Ectodermal cell (in vitro differentiated cells): Measurements from ENCODE around the gene GPBP1L1. TPM values are rescaled to one million over a fixed set of nuclear protein-coding genes. Genes with fewer than 3 reads are reported as not detected.
"Not testable (repeated sequence)": the region's sequence is repeated elsewhere in the genome, so short reads cannot be mapped to it uniquely, and the experiment has no call there.

Experiments
- H3K27ac ChIP-seq: 2 replicates; pipeline ENCODE4 v1.7.0; 2013; ENCODE audit warnings: mild to moderate bottlenecking, low read depth, low read length; ENCODE audit not compliant: insufficient read depth, poor library complexity, severe bottlenecking
- H3K27me3 ChIP-seq: 2 replicates; pipeline ENCODE4 v1.7.0; 2013; ENCODE audit warnings: mild to moderate bottlenecking, low read length; ENCODE audit not compliant: insufficient read depth, control insufficient read depth, poor library complexity, severe bottlenecking
- H3K36me3 ChIP-seq: one replicate; pipeline ENCODE4 v1.7.0; 2013; ENCODE audit warnings: low read length; ENCODE audit not compliant: control insufficient read depth, insufficient read depth
- H3K4me1 ChIP-seq: one replicate; pipeline ENCODE4 v1.7.0; 2013; ENCODE audit warnings: low read length; ENCODE audit not compliant: control insufficient read depth, insufficient read depth
- H3K4me3 ChIP-seq: 2 replicates; pipeline ENCODE4 v1.7.0; 2013; ENCODE audit warnings: low read depth, low read length, control low read depth; ENCODE audit not compliant: insufficient read depth
- H3K9me3 ChIP-seq: 2 replicates; pipeline ENCODE4 v1.7.0; 2013; ENCODE audit warnings: mild to moderate bottlenecking, low read length, moderate library complexity; ENCODE audit not compliant: control insufficient read depth
- WGBS, 2 experiments: methylation state at CpG; one replicate each; pipeline ENCODE4 v1.1.7; 2013; ENCODE audit warnings: missing lambda C conversion rate in 2 of 2; 5-methylcytosine and 5-hydroxymethylcytosine counted together
- polyA plus RNA-seq, 4 experiments: library from polyadenylated mRNA; stranded (reverse); fragments of 50-300 nt; gene quantifications; one replicate each; pipeline ENCODE4 v1.2.3, GENCODE V29; 2013

The GPBP1L1 gene
- 130 TPM for polyA plus RNA-seq (2013, experiment 1 of 4)
- polyA plus RNA-seq (2013, experiment 2 of 4), result 121 TPM
- 104 TPM for polyA plus RNA-seq (2013, experiment 3 of 4)
- 109 TPM for polyA plus RNA-seq (2013, experiment 4 of 4)

GRCh38 chr1:45686288-45687013 lies at the start of gene GPBP1L1:
TSS of gene GPBP1L1 (minus strand) at chr1:45686533. CDS start at chr1:45659087, 27,446 bp downstream.
- WGBS, 2 experiments, result 0% methylated on average over 49 to 50 of the region's 52 CpGs
- H3K4me1 ChIP-seq, result peaks cover 7% of the 10 kb centered on the region
- no peaks in the 10 kb centered on the region for H3K27me3 ChIP-seq
- peak within 1 kb of the TSS; percentile 95 for H3K27ac ChIP-seq
- no peaks in the 10 kb centered on the region for H3K36me3 ChIP-seq
- peak within 1 kb of the TSS; percentile 99 for H3K4me3 ChIP-seq
- no peaks in the 10 kb centered on the region for H3K9me3 ChIP-seq

GRCh38 chr1:45730780-45731319 lies 44.5 kb upstream of the GPBP1L1 start:
- H3K4me1 ChIP-seq, result no peaks in the 10 kb centered on the region
- no peaks in the 10 kb centered on the region for H3K36me3 ChIP-seq
- H3K27me3 ChIP-seq, result no peaks in the 10 kb centered on the region
- no peak overlapping the region for H3K27ac ChIP-seq
- 83 to 90% methylated on average over 1 of the region's 1 CpG for WGBS, 2 experiments
- H3K4me3 ChIP-seq, result no peak overlapping the region
- H3K9me3 ChIP-seq, result no peaks in the 10 kb centered on the region

GRCh38 chr1:45730075-45730779 lies 43.9 kb upstream of the GPBP1L1 start:
- no peak overlapping the region for H3K27ac ChIP-seq
- 88 to 89% methylated on average over 2 to 3 of the region's 3 CpGs for WGBS, 2 experiments

GRCh38 chr1:45726007-45726406 lies 39.7 kb upstream of the GPBP1L1 start:
- not testable (repeated sequence) for H3K36me3 ChIP-seq, H3K9me3 ChIP-seq, H3K4me1 ChIP-seq, H3K4me3 ChIP-seq, H3K27me3 ChIP-seq, H3K27ac ChIP-seq
- 95 to 100% methylated on average over 8 of the region's 9 CpGs for WGBS, 2 experiments

More at GRCh38 chr1:45730075-45730779, 43.9 kb upstream of the GPBP1L1 start:
- Histone ChIP-seq H3K36me3 (no peaks in the 10 kb centered on the region), H3K4me1 (no peaks in the 10 kb centered on the region), H3K4me3 (no peak overlapping the region), H3K27me3 (no peaks in the 10 kb centered on the region), H3K9me3 (no peaks in the 10 kb centered on the region)

GRCh38 chr1:45723248-45723930 lies 37.1 kb upstream of the GPBP1L1 start:
- H3K9me3 ChIP-seq, result no peaks in the 10 kb centered on the region
- no peak overlapping the region for H3K27ac ChIP-seq
- H3K4me3 ChIP-seq, result no peak overlapping the region
- H3K36me3 ChIP-seq, result no peaks in the 10 kb centered on the region
- H3K4me1 ChIP-seq, result no peaks in the 10 kb centered on the region
- no peaks in the 10 kb centered on the region for H3K27me3 ChIP-seq

GRCh38 chr1:45722809-45723208 lies 36.5 kb upstream of the GPBP1L1 start:
- 94 to 100% methylated on average over 2 of the region's 3 CpGs for WGBS, 2 experiments
- Histone ChIP-seq H3K4me1 (no peaks in the 10 kb centered on the region), H3K27ac (no peak overlapping the region), H3K9me3 (no peaks in the 10 kb centered on the region), H3K4me3 (no peak overlapping the region), H3K36me3 (no peaks in the 10 kb centered on the region), H3K27me3 (no peaks in the 10 kb centered on the region)

GRCh38 chr1:45721207-45721606 lies 34.9 kb upstream of the GPBP1L1 start:
- Histone ChIP-seq H3K4me3 (no peak overlapping the region), H3K36me3 (no peaks in the 10 kb centered on the region), H3K27me3 (no peaks in the 10 kb centered on the region), H3K27ac (no peak overlapping the region), H3K9me3 (no peaks in the 10 kb centered on the region), H3K4me1 (no peaks in the 10 kb centered on the region)
- 97% methylated on average over 1 of the region's 1 CpG for WGBS, 2 experiments

- Histone ChIP-seq H3K4me3 (no peak overlapping the region), H3K4me1 (no peaks in the 10 kb centered on the region), H3K9me3 (no peaks in the 10 kb centered on the region), H3K27me3 (no peaks in the 10 kb centered on the region), H3K36me3 (no peaks in the 10 kb centered on the region), H3K27ac (no peak overlapping the region)
- 95 to 97% methylated on average over 1 of the region's 1 CpG for WGBS, 2 experiments
Observed at GRCh38 chr1:45718289-45718688, 32.0 kb upstream of the GPBP1L1 start.

GRCh38 chr1:45717386-45717785 lies 31.1 kb upstream of the GPBP1L1 start:
- not testable (repeated sequence) for H3K27ac ChIP-seq, H3K36me3 ChIP-seq, H3K4me3 ChIP-seq, H3K4me1 ChIP-seq, H3K27me3 ChIP-seq, H3K9me3 ChIP-seq
- 85 to 89% methylated on average over 8 of the region's 8 CpGs for WGBS, 2 experiments

- H3K4me3 ChIP-seq, result no peak overlapping the region
- no peaks in the 10 kb centered on the region for H3K36me3 ChIP-seq
- H3K4me1 ChIP-seq, result no peaks in the 10 kb centered on the region
- no peak overlapping the region for H3K27ac ChIP-seq
- WGBS, 2 experiments, result 91 to 93% methylated on average over 2 of the region's 3 CpGs
- no peaks in the 10 kb centered on the region for H3K27me3 ChIP-seq
- H3K9me3 ChIP-seq, result no peaks in the 10 kb centered on the region
Observed at GRCh38 chr1:45716700-45717099, 30.4 kb upstream of the GPBP1L1 start.
